ENCODE results near the gene PSMD12. TPM values are rescaled to one million over a fixed set of nuclear protein-coding genes. Genes with fewer than 3 reads are reported as not detected.

The PSMD12 gene
- total and polyA plus RNA-seq, 2 donors (not counting 3 experiments of a cell fraction or from before 2014, with no cell fraction given): 14.1 to 73.0 TPM

GRCh38 chr17:67369676-67370075, 3.3 kb upstream of the PSMD12 start:
- Histone ChIP-seq H3K9ac (replicated peaks; ENCODE audit: extremely low read depth, insufficient read depth, low read length) (no peak overlapping the region), H4K20me1 (replicated peaks; ENCODE audit: control insufficient read depth, extremely low read depth, insufficient read depth, low read length) (no peaks in the 10 kb centered on the region), H2AFZ (ENCODE audit: low read depth, low read length) (no peak overlapping the region), H3K36me3 (ENCODE audit: control insufficient read depth in 2 of 2, extremely low read depth in 1 of 2, insufficient read depth in 2 of 2, low read length in 2 of 2) (no peaks in the 10 kb centered on the region), H3K9me3 (replicated peaks; ENCODE audit: control insufficient read depth, insufficient read depth, low read length) (no peaks in the 10 kb centered on the region), H3K9me1 (replicated peaks; ENCODE audit: control insufficient read depth, extremely low read depth, insufficient read depth, low read length) (no peaks in the 10 kb centered on the region), H3K27me3 (ENCODE audit: control insufficient read depth in 2 of 2, insufficient read depth in 2 of 2, low read length in 2 of 2) (no peaks in the 10 kb centered on the region), H3K4me3 (replicated peaks in 1 of 3; ENCODE audit: insufficient read depth in 1 of 3, low read depth in 1 of 3, low read length in 3 of 3) (no peak overlapping the region), H3K27ac (ENCODE audit: insufficient read depth, low read depth, low read length) (no peak overlapping the region), H3K79me2 (ENCODE audit: control insufficient read depth, insufficient read depth, low read length) (peaks cover 17% of the 10 kb centered on the region), H3K4me1 (ENCODE audit: control insufficient read depth, extremely low read depth, insufficient read depth, low read length) (peaks cover 7% of the 10 kb centered on the region), H3K4me2 (ENCODE audit: insufficient read depth, low read length) (no peak overlapping the region)
- intact Hi-C loops (cut with micrococcal nuclease): loop anchor here (5.0 kb wide), 1 partner anchor 122 kb away; the partner anchor contains the start of gene HELZ
- dilution Hi-C loops (cut with MboI; ENCODE audit: extremely low pct_ligation_motif_present, low sequenced_read_pairs): no loop called here
- FAIRE-seq: no peak
- DNase-seq (ENCODE audit: low read depth, low spot score): no peak
- no TSS peak for BruUV-seq (replicated peaks)
- CTCF ChIA-PET: interaction anchor here (1.3 to 2.1 kb wide), 3 partner anchors 106 to 325 kb away, joined by 3 to 8 read pairs (median 3); no protein-coding TSS in a partner anchor
- POLR2A ChIA-PET: no interaction called here
- TF ChIP-seq GATA2 (IDR thresholded peaks at IDR 0.05; ENCODE audit: insufficient read depth, insufficient read length, low read depth, low read length) (no peak), EZH2 (IDR thresholded peaks at IDR 0.05; ENCODE audit: borderline replicate concordance, low read depth, low read length, severe bottlenecking) (no peak), FOS (IDR thresholded peaks at IDR 0.05; ENCODE audit: borderline replicate concordance, insufficient read depth, low read length) (no peak), CTCF (IDR thresholded peaks at IDR 0.05; ENCODE audit: extremely low read depth in 1 of 2, insufficient read depth in 1 of 2, low read depth in 1 of 2, low read length in 2 of 2) (no peak), MAX (IDR thresholded peaks at IDR 0.05; ENCODE audit: insufficient read depth, insufficient read length) (no peak), JUN (IDR thresholded peaks at IDR 0.05; ENCODE audit: borderline replicate concordance, insufficient read depth, insufficient read length, low read depth) (no peak), POLR2AphosphoS5 (IDR thresholded peaks at IDR 0.05; ENCODE audit: insufficient read depth, low read depth, low read length) (no peak), MYC (IDR thresholded peaks at IDR 0.05; ENCODE audit: low read depth, low read length) (no peak), POLR2A (IDR thresholded peaks at IDR 0.05; ENCODE audit: low read depth, low read length) (no peak)
